GM19240 (cell line): ENCODE measurements around the gene SULT2B1.
"Not testable (repeated sequence)": the region's sequence is repeated elsewhere in the genome, so short reads cannot be mapped to it uniquely, and the experiment has no call there.

Experiments
- DNase-seq: peaks from one replicate; pipeline ENCODE4 v3.0.0; 2011; ENCODE audit warnings: low spot score; ENCODE audit not compliant: insufficient read length

Gene SULT2B1

GRCh38 chr19:48558018-48558684 is 6.2 kb downstream of the SULT2B1 start:
- DNase-seq: no peak

GRCh38 chr19:48560095-48560530 is 8.1 kb downstream of the SULT2B1 start:
- no peak for DNase-seq

- DNase-seq: no peak
These were observed 9.4 kb downstream of the SULT2B1 start for GRCh38 chr19:48561412-48561811.

- no peak for DNase-seq
These were observed 13.1 kb downstream of the SULT2B1 start for GRCh38 chr19:48565090-48565489.

- no peak for DNase-seq
These were observed 16.4 kb downstream of the SULT2B1 start for GRCh38 chr19:48568345-48568886.

- no peak for DNase-seq
These were observed 17.8 kb downstream of the SULT2B1 start for GRCh38 chr19:48569814-48570213.

- no peak for DNase-seq
These were observed 19.6 kb downstream of the SULT2B1 start for GRCh38 chr19:48571378-48572162.

GRCh38 chr19:48573163-48573505 is 21.2 kb downstream of the SULT2B1 start:
- no peak for DNase-seq

GRCh38 chr19:48575931-48576622 is 24.1 kb downstream of the SULT2B1 start:
- DNase-seq: no peak

GRCh38 chr19:48577908-48578307 is 25.9 kb downstream of the SULT2B1 start:
- DNase-seq: not testable (repeated sequence)

- DNase-seq: no peak
These were observed 26.9 kb downstream of the SULT2B1 start for GRCh38 chr19:48578891-48579290.

- DNase-seq: no peak
These were observed 30.2 kb downstream of the SULT2B1 start for GRCh38 chr19:48582168-48582567.

- DNase-seq: no peak
These were observed 35.4 kb downstream of the SULT2B1 start for GRCh38 chr19:48587387-48587786.

- DNase-seq: peak; percentile 81
These were observed 36.9 kb downstream of the SULT2B1 start for GRCh38 chr19:48588670-48589401.

GRCh38 chr19:48591021-48591420 is 39.0 kb downstream of the SULT2B1 start:
- no peak for DNase-seq

GRCh38 chr19:48595171-48595570 is 43.2 kb downstream of the SULT2B1 start:
- DNase-seq: no peak

- DNase-seq: no peak
These were observed 43.9 kb downstream of the SULT2B1 start for GRCh38 chr19:48595833-48596232.

- DNase-seq: no peak
These were observed 44.3 kb downstream of the SULT2B1 start for GRCh38 chr19:48596237-48596636.

- DNase-seq: no peak
These were observed 44.9 kb downstream of the SULT2B1 start for GRCh38 chr19:48596679-48597465.

- DNase-seq: no peak
These were observed 47.2 kb downstream of the SULT2B1 start for GRCh38 chr19:48598996-48599700.
